GM12865 (cell line): ENCODE results near the gene TP73.

Experiments used
- DNase-seq: peaks from one replicate; pipeline ENCODE4 v3.0.0; 2010; ENCODE audit warnings: low read depth
- H3K4me3 ChIP-seq: 2 replicates; pipeline ENCODE4 v1.5.1; 2011; ENCODE audit warnings: mild to moderate bottlenecking, low read depth, low read length, control low read depth
- CTCF ChIP-seq: IDR thresholded peaks from 2 replicates; pipeline ENCODE4 v1.5.1; 2011; ENCODE audit warnings: low read length, control low read depth, low read depth, inconsistent platforms; ENCODE audit not compliant: insufficient read depth; ENCODE audit errors: missing control alignments

The TP73 gene

DNA sequence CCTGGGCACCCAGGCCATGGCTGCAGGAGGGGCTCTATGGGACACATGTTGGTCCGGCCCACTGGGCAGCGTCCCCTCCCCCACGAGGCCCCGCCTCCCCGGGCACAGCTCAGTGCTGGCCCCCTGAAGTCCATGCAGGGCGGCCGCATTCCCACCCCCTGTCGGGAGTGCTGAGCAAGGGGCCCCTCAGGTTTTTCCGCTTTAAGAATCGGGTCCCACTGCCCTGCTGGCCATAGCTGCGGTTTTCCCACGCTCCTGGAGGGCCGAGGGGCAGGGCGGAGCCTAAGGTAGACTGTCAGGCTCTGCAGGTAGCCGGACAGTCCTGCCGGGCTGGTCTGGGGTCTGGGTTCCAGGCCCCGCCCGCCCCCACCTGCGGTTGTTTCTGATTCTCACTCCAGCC lies 56.5 kb downstream of the TP73 start:
- DNase-seq: no peak
- H3K4me3 ChIP-seq: no peak overlapping the region
- no peak for TF ChIP-seq CTCF

DNA sequence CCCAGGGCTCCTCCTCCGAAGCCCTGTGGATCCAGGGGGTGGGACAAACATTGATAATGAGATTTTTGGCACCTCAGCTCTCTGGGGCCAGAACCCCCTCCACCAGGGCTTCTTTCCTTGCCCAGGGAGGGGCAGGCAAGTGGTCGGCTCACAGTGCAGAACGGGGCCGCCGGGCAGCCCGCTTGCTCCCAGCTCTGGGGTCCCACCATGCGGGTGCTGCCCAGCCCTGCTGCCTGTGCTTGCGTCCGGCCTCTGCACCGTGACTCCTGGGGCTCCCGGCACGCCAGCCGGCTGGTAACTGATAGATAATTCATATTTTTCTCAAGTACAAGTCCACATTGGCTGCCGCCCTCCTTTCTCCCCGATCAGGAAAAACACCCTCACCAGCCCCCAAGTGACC lies 57.9 kb downstream of the TP73 start:
- no peak for TF ChIP-seq CTCF
- H3K4me3 ChIP-seq: no peak overlapping the region
- no peak for DNase-seq

GRCh38 chr1:3711381-3711779 lies 59.1 kb downstream of the TP73 start:
- DNase-seq: no peak
- H3K4me3 ChIP-seq: no peak overlapping the region
- TF ChIP-seq CTCF: no peak

DNA sequence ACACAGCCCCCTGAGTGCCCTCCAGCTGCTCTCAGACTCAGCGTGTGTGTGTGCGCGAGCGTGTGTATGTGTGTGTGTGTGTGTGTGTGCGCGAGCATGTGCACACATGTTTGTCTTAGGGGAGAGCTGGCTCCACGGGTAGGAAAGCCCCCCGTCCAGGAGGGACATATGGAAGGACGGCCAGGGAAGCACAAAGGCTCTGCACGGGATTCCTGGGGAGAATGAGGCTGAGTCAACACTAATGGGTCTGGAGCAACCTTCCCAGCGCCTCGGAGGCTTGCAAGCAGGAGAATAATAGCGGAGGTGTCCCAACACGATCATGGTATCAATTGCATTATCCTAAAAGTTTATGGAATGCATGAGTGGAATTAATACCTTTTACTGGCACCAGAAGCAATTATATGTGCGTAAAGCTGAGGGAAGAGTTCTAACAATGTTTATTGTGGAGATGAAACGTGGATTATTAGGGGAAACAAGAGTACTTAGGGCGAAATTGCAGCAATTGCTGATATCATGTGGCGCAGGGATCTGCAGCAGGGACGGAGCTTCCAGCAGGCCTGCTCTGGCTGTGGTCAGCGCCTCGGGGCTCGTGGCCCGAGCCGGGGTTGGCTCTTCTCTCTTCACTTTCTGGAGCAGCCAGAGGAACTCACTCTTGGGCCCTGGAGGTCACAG lies 59.6 kb downstream of the TP73 start:
- no peak for DNase-seq
- TF ChIP-seq CTCF: no peak
- H3K4me3 ChIP-seq: no peak overlapping the region

DNA sequence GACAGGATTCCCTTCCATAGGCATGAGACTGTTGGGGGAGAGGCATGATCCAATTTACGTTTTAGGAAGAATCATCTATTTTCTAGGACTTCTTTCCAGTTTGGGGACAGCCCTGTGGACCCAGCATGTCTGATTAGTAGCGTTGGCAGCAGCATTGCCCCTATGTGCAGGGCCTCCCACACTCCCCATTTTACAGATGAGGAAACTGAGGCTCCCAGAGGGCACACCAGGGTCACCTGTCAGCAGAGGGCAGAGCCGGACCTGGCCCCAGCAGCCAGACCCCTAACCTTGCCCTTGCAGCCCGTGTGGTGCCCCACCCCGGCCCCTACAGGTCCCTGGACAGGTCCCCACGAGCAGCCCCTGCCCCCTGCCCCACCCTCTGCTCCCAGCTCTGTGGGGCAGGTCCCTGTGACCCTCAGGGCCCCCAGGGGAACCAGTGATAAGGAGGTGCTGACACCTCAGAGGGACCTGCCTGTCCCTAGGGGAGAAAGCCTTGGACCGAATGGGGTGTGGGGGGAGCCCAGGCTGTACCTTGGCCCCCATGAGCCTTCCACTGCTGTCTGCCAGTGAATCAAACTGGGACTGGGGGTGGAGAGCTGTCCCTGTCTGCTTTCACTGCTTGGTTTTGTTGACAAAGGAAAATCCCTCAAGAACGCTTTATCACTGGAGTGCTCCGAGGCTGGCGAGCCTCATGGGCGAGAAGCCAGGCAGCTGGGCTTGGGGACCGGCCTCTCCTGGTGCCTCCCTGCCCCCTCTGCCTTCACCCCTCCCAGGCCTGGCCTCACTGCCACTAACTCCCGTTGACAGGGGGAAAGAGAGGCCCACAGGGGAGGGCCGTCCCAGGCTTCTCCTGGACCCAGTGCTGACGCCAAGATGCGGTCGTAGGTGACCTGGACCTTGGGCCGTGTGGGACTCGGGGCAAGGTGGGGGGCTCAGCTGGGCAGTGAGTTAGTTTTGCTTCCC lies 60.5 kb downstream of the TP73 start:
- no peak for TF ChIP-seq CTCF
- no peak overlapping the region for H3K4me3 ChIP-seq
- DNase-seq: no peak

GRCh38 chr1:3713840-3714239 lies 61.5 kb downstream of the TP73 start:
- TF ChIP-seq CTCF: no peak
- H3K4me3 ChIP-seq: no peak overlapping the region
- no peak for DNase-seq
